ENCODE results near the gene TNS3.

Gene TNS3

GRCh38 chr7:47300472-47301104 lies 281.3 kb downstream of the TNS3 start:
- no peak overlapping the region for H3K4me3 ChIP-seq (replicated peaks; ENCODE audit: insufficient read depth, low read length)
- H3K27ac ChIP-seq (replicated peaks) = no peak overlapping the region
- no peak for DNase-seq (ENCODE audit: low read depth in 1 of 2, low spot score in 1 of 2)
- TF ChIP-seq POLR2AphosphoS5 (IDR thresholded peaks at IDR 0.05; ENCODE audit: low read depth) = no peak
- H3K27me3 ChIP-seq (ENCODE audit: insufficient read depth, poor library complexity, severe bottlenecking) = no peaks in the 10 kb centered on the region

DNA sequence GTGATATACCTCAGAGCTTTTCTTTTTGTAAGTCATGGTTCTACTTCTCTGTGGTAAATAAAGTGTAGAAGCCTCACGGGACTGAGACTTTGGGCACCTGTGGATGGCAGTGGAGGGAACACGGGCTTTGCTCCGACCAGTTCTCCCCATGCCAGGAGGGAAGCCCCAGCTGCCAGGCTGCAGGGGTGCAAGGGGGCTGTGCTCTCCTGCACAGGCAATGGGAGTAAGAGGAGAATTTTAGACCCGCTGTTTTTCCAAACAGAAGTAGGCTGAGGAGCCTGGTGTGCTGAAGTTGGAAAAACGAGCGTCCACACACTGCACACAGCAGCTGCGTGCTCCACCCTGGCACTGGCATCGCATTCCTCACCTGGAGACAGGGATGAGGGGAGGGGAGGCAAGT lies 282.4 kb downstream of the TNS3 start:
- no peak overlapping the region for H3K4me3 ChIP-seq (replicated peaks; ENCODE audit: insufficient read depth, low read length)
- H3K27ac ChIP-seq (replicated peaks) = no peak overlapping the region
- no peak for DNase-seq (ENCODE audit: low read depth in 1 of 2, low spot score in 1 of 2)
- TF ChIP-seq POLR2AphosphoS5 (IDR thresholded peaks at IDR 0.05; ENCODE audit: low read depth) (no peak), CTCF (IDR thresholded peaks at IDR 0.05; ENCODE audit: insufficient read depth, low read length) (no peak), SPI1 (IDR thresholded peaks at IDR 0.05; ENCODE audit: borderline replicate concordance, low read depth) (no peak), GABPA (IDR thresholded peaks at IDR 0.05; ENCODE audit: low read depth) (no peak)
- TF ChIP-seq, protein P1, sequence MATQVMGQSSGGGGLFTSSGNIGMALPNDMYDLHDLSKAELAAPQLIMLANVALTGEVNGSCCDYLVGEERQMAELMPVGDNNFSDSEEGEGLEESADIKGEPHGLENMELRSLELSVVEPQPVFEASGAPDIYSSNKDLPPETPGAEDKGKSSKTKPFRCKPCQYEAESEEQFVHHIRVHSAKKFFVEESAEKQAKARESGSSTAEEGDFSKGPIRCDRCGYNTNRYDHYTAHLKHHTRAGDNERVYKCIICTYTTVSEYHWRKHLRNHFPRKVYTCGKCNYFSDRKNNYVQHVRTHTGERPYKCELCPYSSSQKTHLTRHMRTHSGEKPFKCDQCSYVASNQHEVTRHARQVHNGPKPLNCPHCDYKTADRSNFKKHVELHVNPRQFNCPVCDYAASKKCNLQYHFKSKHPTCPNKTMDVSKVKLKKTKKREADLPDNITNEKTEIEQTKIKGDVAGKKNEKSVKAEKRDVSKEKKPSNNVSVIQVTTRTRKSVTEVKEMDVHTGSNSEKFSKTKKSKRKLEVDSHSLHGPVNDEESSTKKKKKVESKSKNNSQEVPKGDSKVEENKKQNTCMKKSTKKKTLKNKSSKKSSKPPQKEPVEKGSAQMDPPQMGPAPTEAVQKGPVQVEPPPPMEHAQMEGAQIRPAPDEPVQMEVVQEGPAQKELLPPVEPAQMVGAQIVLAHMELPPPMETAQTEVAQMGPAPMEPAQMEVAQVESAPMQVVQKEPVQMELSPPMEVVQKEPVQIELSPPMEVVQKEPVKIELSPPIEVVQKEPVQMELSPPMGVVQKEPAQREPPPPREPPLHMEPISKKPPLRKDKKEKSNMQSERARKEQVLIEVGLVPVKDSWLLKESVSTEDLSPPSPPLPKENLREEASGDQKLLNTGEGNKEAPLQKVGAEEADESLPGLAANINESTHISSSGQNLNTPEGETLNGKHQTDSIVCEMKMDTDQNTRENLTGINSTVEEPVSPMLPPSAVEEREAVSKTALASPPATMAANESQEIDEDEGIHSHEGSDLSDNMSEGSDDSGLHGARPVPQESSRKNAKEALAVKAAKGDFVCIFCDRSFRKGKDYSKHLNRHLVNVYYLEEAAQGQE (IDR thresholded peaks at IDR 0.05; ENCODE audit: insufficient replicate concordance, low read depth) = no peak
- no peaks in the 10 kb centered on the region for H3K27me3 ChIP-seq (ENCODE audit: insufficient read depth, poor library complexity, severe bottlenecking)

- Histone ChIP-seq H3K27me3 (ENCODE audit: insufficient read depth, poor library complexity, severe bottlenecking) (no peaks in the 10 kb centered on the region), H3K4me3 (replicated peaks; ENCODE audit: insufficient read depth, low read length) (no peak overlapping the region), H3K27ac (replicated peaks) (no peak overlapping the region)
- DNase-seq (ENCODE audit: low read depth in 1 of 2, low spot score in 1 of 2) = no peak
- TF ChIP-seq GABPA (IDR thresholded peaks at IDR 0.05; ENCODE audit: low read depth) (no peak), SPI1 (IDR thresholded peaks at IDR 0.05; ENCODE audit: borderline replicate concordance, low read depth) (no peak), POLR2AphosphoS5 (IDR thresholded peaks at IDR 0.05; ENCODE audit: low read depth) (no peak), CTCF (IDR thresholded peaks at IDR 0.05; ENCODE audit: insufficient read depth, low read length) (no peak)
- TF ChIP-seq, protein P1 (IDR thresholded peaks at IDR 0.05; ENCODE audit: insufficient replicate concordance, low read depth) = no peak
Observed at GRCh38 chr7:47298636-47299035, 283.3 kb downstream of the TNS3 start.

DNA sequence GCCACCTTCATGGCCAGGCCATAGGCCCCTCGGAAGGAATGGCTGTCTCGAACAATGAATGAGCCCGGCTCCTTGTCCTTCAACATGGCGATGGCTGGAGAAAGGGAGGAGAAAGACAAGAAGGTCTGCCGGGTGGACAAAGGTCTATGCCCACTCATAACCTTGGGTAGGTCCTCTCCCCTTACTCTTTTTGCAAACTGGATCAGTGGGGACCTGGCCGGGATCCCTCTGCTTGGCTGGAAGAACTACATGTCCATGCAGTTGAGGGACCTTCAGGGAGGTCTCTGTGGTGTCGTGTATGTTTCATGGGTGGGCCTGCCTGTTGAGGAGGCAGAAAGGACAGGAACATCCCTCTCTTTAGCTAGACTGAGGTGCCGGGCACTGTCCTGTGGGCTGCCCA lies 284.8 kb downstream of the TNS3 start:
- Histone ChIP-seq H3K4me3 (replicated peaks; ENCODE audit: insufficient read depth, low read length) (no peak overlapping the region), H3K27ac (replicated peaks) (no peak overlapping the region), H3K27me3 (ENCODE audit: insufficient read depth, poor library complexity, severe bottlenecking) (no peaks in the 10 kb centered on the region)
- TF ChIP-seq, protein P1 (IDR thresholded peaks at IDR 0.05; ENCODE audit: insufficient replicate concordance, low read depth) = no peak
- TF ChIP-seq CTCF (IDR thresholded peaks at IDR 0.05; ENCODE audit: insufficient read depth, low read length) (no peak), POLR2AphosphoS5 (IDR thresholded peaks at IDR 0.05; ENCODE audit: low read depth) (no peak), SPI1 (IDR thresholded peaks at IDR 0.05; ENCODE audit: borderline replicate concordance, low read depth) (no peak), GABPA (IDR thresholded peaks at IDR 0.05; ENCODE audit: low read depth) (no peak)
- DNase-seq (ENCODE audit: low read depth in 1 of 2, low spot score in 1 of 2) = no peak

Measured in HL-60 (cell line).